ENCODE results near the gene NR1H4.

DNA sequence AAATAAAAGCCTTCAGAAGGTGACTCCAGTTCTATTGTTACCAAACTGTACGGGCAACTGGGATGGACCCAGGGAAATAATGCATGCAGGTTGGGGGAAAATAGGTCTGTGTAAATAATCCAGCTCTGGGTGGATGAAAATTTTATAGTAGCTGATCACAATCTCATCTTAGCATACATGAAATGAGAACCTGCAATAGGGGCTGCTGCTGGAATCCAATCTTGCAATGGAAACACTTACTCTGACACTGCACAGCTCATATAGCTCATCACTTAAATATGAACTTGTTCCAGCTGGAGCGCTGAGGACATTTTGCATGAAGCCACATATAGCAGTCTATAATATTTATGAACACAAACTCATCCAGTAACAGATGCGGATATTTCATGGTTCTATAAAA is 59.7 kb downstream of the NR1H4 start:
- TF ChIP-seq, protein P1, sequence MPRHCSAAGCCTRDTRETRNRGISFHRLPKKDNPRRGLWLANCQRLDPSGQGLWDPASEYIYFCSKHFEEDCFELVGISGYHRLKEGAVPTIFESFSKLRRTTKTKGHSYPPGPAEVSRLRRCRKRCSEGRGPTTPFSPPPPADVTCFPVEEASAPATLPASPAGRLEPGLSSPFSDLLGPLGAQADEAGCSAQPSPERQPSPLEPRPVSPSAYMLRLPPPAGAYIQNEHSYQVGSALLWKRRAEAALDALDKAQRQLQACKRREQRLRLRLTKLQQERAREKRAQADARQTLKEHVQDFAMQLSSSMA (CRISPR knock-in tag; IDR thresholded peaks at IDR 0.05), result no peak
- TF ChIP-seq CEBPB (tag; IDR thresholded peaks at IDR 0.05) (no peak), SIN3A (IDR thresholded peaks at IDR 0.05; ENCODE audit: borderline replicate concordance in 2 of 2, control insufficient read depth in 1 of 2, low read depth in 2 of 2, low read length in 2 of 2) (no peak), FIP1L1 (IDR thresholded peaks at IDR 0.05; ENCODE audit: low read depth, low read length, poor library complexity, severe bottlenecking) (no peak), ZNF644 (tag; IDR thresholded peaks at IDR 0.05; ENCODE audit: low read depth) (no peak), HDGF (IDR thresholded peaks at IDR 0.05) (no peak), EGR1 (conservative IDR thresholded peaks at IDR 0.05) (no peak), CBX8 (IDR thresholded peaks at IDR 0.05; ENCODE audit: borderline replicate concordance, extremely low read depth, low read depth, low read length, poor library complexity, severe bottlenecking) (no peak)
- TF ChIP-seq, protein P2, sequence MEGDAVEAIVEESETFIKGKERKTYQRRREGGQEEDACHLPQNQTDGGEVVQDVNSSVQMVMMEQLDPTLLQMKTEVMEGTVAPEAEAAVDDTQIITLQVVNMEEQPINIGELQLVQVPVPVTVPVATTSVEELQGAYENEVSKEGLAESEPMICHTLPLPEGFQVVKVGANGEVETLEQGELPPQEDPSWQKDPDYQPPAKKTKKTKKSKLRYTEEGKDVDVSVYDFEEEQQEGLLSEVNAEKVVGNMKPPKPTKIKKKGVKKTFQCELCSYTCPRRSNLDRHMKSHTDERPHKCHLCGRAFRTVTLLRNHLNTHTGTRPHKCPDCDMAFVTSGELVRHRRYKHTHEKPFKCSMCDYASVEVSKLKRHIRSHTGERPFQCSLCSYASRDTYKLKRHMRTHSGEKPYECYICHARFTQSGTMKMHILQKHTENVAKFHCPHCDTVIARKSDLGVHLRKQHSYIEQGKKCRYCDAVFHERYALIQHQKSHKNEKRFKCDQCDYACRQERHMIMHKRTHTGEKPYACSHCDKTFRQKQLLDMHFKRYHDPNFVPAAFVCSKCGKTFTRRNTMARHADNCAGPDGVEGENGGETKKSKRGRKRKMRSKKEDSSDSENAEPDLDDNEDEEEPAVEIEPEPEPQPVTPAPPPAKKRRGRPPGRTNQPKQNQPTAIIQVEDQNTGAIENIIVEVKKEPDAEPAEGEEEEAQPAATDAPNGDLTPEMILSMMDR (IDR thresholded peaks at IDR 0.05 in 2 of 3, conservative IDR thresholded peaks at IDR 0.05 in 1 of 3; ENCODE audit: insufficient read depth in 2 of 3, low read depth in 1 of 3, low read length in 3 of 3), result no peak

Data from K562 (cell line).